NCI-H2227 treated with DMSO at 0.1 percent for 48 hours (cell line): ENCODE results near the gene SBK1.
"Not testable (repeated sequence)": the region's sequence is repeated elsewhere in the genome, so short reads cannot be mapped to it uniquely, and the experiment has no call there.

Source experiments
- DNase-seq: peaks from one replicate; lab custom pipeline; 2025; lab: John Stamatoyannopoulos, UW

SBK1 gene

DNA sequence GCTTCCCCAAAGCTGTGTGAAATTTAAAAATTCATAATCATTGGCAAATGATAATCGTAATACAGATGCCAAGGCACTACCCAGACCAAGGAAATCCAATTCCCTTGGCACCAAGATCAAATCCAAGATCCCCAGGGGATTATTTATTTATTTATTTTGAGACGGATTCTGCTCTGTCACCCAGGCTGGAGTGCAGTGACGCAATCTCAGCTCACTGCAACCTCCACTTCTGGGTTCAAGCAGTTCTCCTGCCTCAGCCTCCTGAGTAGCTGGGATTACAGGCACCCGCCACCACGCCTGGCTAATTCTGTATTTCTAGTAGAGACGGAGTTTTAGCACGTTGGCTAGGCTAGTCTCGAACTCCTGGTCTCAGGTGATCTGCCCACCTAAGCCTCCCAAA, 43.4 kb downstream of the SBK1 start:
- DNase-seq, result not testable (repeated sequence)

DNA sequence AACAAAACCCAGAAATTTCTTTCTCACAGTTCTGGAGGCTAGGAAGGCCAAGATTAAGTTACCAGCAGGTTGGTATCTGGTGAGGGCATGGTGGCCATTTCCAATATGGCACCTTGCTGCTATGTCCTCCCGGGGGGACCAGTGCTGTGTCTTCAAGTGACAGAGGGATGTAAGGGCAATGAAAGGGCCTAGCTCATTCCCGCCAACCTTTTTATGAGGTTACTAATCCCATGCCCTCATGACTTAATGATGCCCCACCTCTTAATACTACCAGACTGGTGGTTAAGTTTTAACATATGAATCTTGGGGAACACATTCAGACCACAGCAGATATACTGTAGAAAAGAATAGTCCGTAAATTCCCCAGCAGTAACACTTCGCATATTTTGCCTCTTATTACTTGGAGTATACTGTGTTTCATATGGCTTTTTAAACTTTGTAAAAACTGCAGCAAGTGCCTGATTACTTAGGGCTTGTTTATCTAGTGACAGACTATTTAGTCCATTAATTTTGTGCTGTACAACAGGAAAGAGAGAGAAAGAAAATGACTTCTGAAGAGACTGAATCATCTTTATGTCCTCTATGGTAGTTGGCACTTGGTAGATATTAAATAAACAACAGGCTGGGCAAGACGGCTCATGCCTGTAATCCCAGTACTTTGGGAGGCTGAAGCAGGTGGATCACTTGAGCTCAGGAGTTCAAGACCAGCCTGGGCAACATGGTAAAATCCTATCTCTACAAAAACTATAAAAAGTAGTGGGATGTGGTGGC, 44.8 kb downstream of the SBK1 start:
- DNase-seq, result not testable (repeated sequence)

DNA sequence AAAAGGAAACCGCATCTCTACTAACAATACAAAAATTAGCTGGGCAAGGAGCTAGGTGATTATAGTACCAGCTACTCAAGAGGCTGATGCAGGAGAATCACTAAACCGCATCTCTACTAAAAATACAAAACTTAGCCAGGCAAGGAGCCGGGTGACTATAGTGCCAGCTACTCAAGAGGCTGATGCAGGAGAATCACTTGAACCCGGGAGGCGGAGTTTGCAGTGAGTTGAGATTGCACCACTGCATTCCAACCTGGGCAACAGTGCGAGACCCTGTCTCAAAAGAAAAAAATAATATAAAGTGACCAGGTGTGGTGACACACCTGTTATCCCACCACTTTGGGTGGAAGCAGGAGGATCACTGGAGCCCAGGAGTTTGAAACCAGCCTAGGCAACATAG, 45.9 kb downstream of the SBK1 start:
- not testable (repeated sequence) for DNase-seq

DNA sequence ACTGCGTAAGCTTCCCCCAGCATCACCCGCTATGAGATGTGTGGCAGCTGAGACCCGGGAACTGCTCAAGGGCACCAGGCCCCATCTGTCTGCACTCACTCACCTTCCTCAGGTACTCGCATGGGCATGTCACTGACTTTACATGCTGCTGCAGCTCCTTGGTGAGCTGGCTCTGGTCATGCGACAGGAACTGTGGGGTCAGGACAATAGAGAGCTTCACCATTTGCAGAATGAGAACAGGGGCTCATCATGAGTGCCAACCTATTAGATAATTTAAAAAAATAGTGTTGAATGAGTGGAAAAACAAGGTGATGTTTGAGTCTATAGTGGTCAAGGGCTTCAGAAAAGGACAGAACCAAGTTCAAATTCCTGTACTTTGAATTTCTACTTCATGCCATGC, 70.3 kb downstream of the SBK1 start:
- DNase-seq, result not testable (repeated sequence)

DNA sequence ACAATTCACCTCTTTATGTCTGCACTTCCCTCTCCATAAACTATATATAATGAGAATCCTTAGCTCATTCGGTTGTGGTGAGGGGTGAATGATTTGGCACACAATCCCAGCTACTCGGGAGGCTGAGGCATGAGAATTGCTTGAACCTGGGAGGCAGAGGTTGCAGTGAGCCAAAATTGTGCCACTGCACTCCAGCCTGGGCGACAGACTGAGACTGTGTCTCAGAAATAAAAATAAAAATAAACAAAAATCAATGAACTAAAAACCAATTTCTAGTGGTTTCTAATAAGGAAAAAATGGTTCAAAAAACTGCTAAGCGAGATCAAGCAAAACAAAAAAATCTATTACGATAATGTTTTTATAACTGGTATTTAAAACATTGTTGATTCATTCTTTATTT, 71.1 kb downstream of the SBK1 start, which contains the start of gene NPIPB6:
NPIPB6 (minus strand) TSS at position 101 of the 400 bp plus-strand sequence. CDS start 686 bp downstream, outside the sequence.
- not testable (repeated sequence) for DNase-seq

DNA sequence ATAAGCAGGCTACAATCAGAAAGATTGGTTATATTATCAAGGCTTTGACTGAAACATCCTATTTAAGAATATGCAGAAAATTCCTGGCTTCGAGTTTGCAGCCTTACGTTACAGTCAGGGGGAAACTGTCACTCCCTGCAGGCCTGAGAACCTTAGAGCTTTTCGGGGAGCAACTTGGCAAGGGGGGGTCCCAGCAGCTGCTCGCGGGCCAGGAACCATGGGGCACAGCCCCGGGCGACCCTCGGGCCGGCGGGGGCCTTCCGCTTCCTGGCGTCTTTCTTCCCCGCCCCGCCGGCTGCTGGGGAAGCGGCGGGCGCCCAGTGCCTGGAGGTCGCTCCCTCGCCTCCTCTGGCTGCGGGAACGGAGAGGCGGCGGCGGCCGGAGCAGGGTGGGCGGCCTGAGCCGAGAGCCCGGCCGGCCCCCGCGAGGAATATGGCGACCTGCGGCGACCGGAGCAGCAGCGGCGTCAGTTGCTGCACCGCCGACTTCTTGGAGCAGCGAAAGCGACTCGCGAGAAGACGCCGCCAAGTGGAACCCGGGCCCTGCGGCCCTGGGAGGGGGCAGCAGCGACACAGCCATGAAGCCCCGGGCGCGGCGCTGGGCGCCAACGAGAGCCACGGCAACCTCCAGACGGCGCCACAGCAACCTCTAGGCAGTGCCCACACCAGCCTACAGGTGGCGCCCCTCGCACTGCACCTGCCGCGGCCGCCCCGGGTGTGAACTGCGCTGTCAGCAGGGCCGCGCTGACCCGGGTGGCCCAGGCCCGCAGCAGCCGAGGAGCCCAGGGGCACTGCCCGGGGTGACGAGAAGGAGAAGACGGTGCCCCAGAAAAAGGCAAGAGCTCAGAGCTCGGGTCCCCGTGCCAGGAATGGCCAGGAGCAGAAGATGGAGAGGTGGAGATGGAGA, 72.2 kb downstream of the SBK1 start:
- not testable (repeated sequence) for DNase-seq

DNA sequence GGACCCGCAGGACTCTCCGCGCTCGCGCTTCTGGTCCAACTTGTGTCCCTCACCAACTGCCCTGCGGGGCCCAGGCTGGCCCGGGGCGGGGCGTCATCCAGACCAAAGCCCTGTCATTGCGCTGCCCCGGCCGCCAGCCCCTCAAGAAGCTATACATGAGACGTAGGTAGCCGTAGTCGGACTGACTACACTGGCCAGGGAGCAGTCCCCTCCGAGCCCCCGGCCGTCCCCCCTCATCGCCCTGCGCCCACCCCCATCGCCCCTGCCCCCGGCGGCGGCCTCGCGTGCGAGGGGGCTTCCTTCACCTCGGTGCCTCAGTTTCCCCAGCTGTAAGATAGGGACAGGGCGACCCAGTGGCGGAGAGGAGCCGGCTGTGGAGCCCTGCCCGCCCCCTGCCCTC, 75.6 kb downstream of the SBK1 start:
- DNase-seq, result not testable (repeated sequence)
